ENCODE measurements around the gene HCN1.

HCN1 gene

GRCh38 chr5:45414620-45415573 is 281.3 kb downstream of the HCN1 start:
- Histone ChIP-seq H3K4me1 (ENCODE audit: insufficient read depth, low read length) (no peaks in the 10 kb centered on the region), H3K36me3 (ENCODE audit: insufficient read depth, low read depth, low read length) (no peaks in the 10 kb centered on the region), H3K9me3 (ENCODE audit: insufficient read depth, low read depth, low read length) (no peaks in the 10 kb centered on the region), H3K27me3 (ENCODE audit: insufficient read depth, low read length) (no peaks in the 10 kb centered on the region), H3K9ac (ENCODE audit: low read depth, low read length) (no peak overlapping the region), H3K4me3 (ENCODE audit: low read length) (no peak overlapping the region), H3K27ac (ENCODE audit: low read length) (no peak overlapping the region)

- Histone ChIP-seq H3K9ac (ENCODE audit: low read depth, low read length) (no peak overlapping the region), H3K27ac (ENCODE audit: low read length) (no peak overlapping the region), H3K36me3 (ENCODE audit: insufficient read depth, low read depth, low read length) (no peaks in the 10 kb centered on the region)
These were observed 284.1 kb downstream of the HCN1 start for GRCh38 chr5:45411971-45412612.

GRCh38 chr5:45410304-45410995 is 285.7 kb downstream of the HCN1 start:
- no peaks in the 10 kb centered on the region for H3K36me3 ChIP-seq (ENCODE audit: insufficient read depth, low read depth, low read length)
- no peak overlapping the region for H3K27ac ChIP-seq (ENCODE audit: low read length)
- H3K4me3 ChIP-seq (ENCODE audit: low read length): no peak overlapping the region
- no peak overlapping the region for H3K9ac ChIP-seq (ENCODE audit: low read depth, low read length)
- no peaks in the 10 kb centered on the region for H3K27me3 ChIP-seq (ENCODE audit: insufficient read depth, low read length)
- no peaks in the 10 kb centered on the region for H3K9me3 ChIP-seq (ENCODE audit: insufficient read depth, low read depth, low read length)
- H3K4me1 ChIP-seq (ENCODE audit: insufficient read depth, low read length): no peaks in the 10 kb centered on the region

More at GRCh38 chr5:45411971-45412612, 284.1 kb downstream of the HCN1 start:
- H3K9me3 ChIP-seq (ENCODE audit: insufficient read depth, low read depth, low read length): no peaks in the 10 kb centered on the region
- H3K4me1 ChIP-seq (ENCODE audit: insufficient read depth, low read length): no peaks in the 10 kb centered on the region
- H3K27me3 ChIP-seq (ENCODE audit: insufficient read depth, low read length): no peaks in the 10 kb centered on the region
- H3K4me3 ChIP-seq (ENCODE audit: low read length): no peak overlapping the region

GRCh38 chr5:45408067-45408466 is 288.1 kb downstream of the HCN1 start:
- H3K4me3 ChIP-seq (ENCODE audit: low read length): no peak overlapping the region
- H3K4me1 ChIP-seq (ENCODE audit: insufficient read depth, low read length): peaks cover under 1% of the 10 kb centered on the region; the same call in 1 of the 2 replicates
- no peaks in the 10 kb centered on the region for H3K36me3 ChIP-seq (ENCODE audit: insufficient read depth, low read depth, low read length)
- no peak overlapping the region for H3K9ac ChIP-seq (ENCODE audit: low read depth, low read length)
- no peak overlapping the region for H3K27ac ChIP-seq (ENCODE audit: low read length)
- H3K9me3 ChIP-seq (ENCODE audit: insufficient read depth, low read depth, low read length): no peaks in the 10 kb centered on the region
- no peaks in the 10 kb centered on the region for H3K27me3 ChIP-seq (ENCODE audit: insufficient read depth, low read length)

GRCh38 chr5:45402804-45403455 is 293.2 kb downstream of the HCN1 start:
- no peak overlapping the region for H3K4me3 ChIP-seq (ENCODE audit: low read length)
- no peaks in the 10 kb centered on the region for H3K36me3 ChIP-seq (ENCODE audit: insufficient read depth, low read depth, low read length)
- H3K27ac ChIP-seq (ENCODE audit: low read length): no peak overlapping the region
- H3K4me1 ChIP-seq (ENCODE audit: insufficient read depth, low read length): peaks cover 3% of the 10 kb centered on the region; the same call in 1 of the 2 replicates
- H3K9ac ChIP-seq (ENCODE audit: low read depth, low read length): no peak overlapping the region
- no peaks in the 10 kb centered on the region for H3K9me3 ChIP-seq (ENCODE audit: insufficient read depth, low read depth, low read length)
- H3K27me3 ChIP-seq (ENCODE audit: insufficient read depth, low read length): no peaks in the 10 kb centered on the region

- no peaks in the 10 kb centered on the region for H3K36me3 ChIP-seq (ENCODE audit: insufficient read depth, low read depth, low read length)
- no peak overlapping the region for H3K4me3 ChIP-seq (ENCODE audit: low read length)
- no peak overlapping the region for H3K27ac ChIP-seq (ENCODE audit: low read length)
- peaks cover 3% of the 10 kb centered on the region; the same call in 1 of the 2 replicates for H3K4me1 ChIP-seq (ENCODE audit: insufficient read depth, low read length)
- H3K9me3 ChIP-seq (ENCODE audit: insufficient read depth, low read depth, low read length): no peaks in the 10 kb centered on the region
- H3K27me3 ChIP-seq (ENCODE audit: insufficient read depth, low read length): no peaks in the 10 kb centered on the region
- no peak overlapping the region for H3K9ac ChIP-seq (ENCODE audit: low read depth, low read length)
These were observed 297.1 kb downstream of the HCN1 start for GRCh38 chr5:45399041-45399440.

GRCh38 chr5:45385321-45386058 is 310.7 kb downstream of the HCN1 start:
- H3K9me3 ChIP-seq (ENCODE audit: insufficient read depth, low read depth, low read length): no peaks in the 10 kb centered on the region
- H3K27ac ChIP-seq (ENCODE audit: low read length): no peak overlapping the region
- H3K27me3 ChIP-seq (ENCODE audit: insufficient read depth, low read length): no peaks in the 10 kb centered on the region
- H3K9ac ChIP-seq (ENCODE audit: low read depth, low read length): no peak overlapping the region
- no peaks in the 10 kb centered on the region for H3K4me1 ChIP-seq (ENCODE audit: insufficient read depth, low read length)
- no peaks in the 10 kb centered on the region for H3K36me3 ChIP-seq (ENCODE audit: insufficient read depth, low read depth, low read length)
- no peak overlapping the region for H3K4me3 ChIP-seq (ENCODE audit: low read length)

- H3K27me3 ChIP-seq (ENCODE audit: insufficient read depth, low read length): no peaks in the 10 kb centered on the region
- no peaks in the 10 kb centered on the region for H3K36me3 ChIP-seq (ENCODE audit: insufficient read depth, low read depth, low read length)
- no peaks in the 10 kb centered on the region for H3K9me3 ChIP-seq (ENCODE audit: insufficient read depth, low read depth, low read length)
- no peak overlapping the region for H3K9ac ChIP-seq (ENCODE audit: low read depth, low read length)
- no peak overlapping the region for H3K27ac ChIP-seq (ENCODE audit: low read length)
- H3K4me1 ChIP-seq (ENCODE audit: insufficient read depth, low read length): no peaks in the 10 kb centered on the region
- H3K4me3 ChIP-seq (ENCODE audit: low read length): no peak overlapping the region
These were observed 312.2 kb downstream of the HCN1 start for GRCh38 chr5:45383985-45384384.

GRCh38 chr5:45382583-45382982 is 313.6 kb downstream of the HCN1 start:
- Histone ChIP-seq H3K4me1 (ENCODE audit: insufficient read depth, low read length) (no peaks in the 10 kb centered on the region), H3K36me3 (ENCODE audit: insufficient read depth, low read depth, low read length) (no peaks in the 10 kb centered on the region), H3K27me3 (ENCODE audit: insufficient read depth, low read length) (no peaks in the 10 kb centered on the region), H3K9ac (ENCODE audit: low read depth, low read length) (no peak overlapping the region), H3K4me3 (ENCODE audit: low read length) (no peak overlapping the region), H3K9me3 (ENCODE audit: insufficient read depth, low read depth, low read length) (no peaks in the 10 kb centered on the region), H3K27ac (ENCODE audit: low read length) (no peak overlapping the region)

GRCh38 chr5:45376417-45376816 is 319.8 kb downstream of the HCN1 start:
- Histone ChIP-seq H3K27ac (ENCODE audit: low read length) (no peak overlapping the region), H3K9ac (ENCODE audit: low read depth, low read length) (no peak overlapping the region), H3K27me3 (ENCODE audit: insufficient read depth, low read length) (no peaks in the 10 kb centered on the region), H3K4me1 (ENCODE audit: insufficient read depth, low read length) (no peaks in the 10 kb centered on the region), H3K4me3 (ENCODE audit: low read length) (no peak overlapping the region), H3K9me3 (ENCODE audit: insufficient read depth, low read depth, low read length) (no peaks in the 10 kb centered on the region), H3K36me3 (ENCODE audit: insufficient read depth, low read depth, low read length) (no peaks in the 10 kb centered on the region)

- no peaks in the 10 kb centered on the region for H3K36me3 ChIP-seq (ENCODE audit: insufficient read depth, low read depth, low read length)
- H3K27me3 ChIP-seq (ENCODE audit: insufficient read depth, low read length): no peaks in the 10 kb centered on the region
- H3K9ac ChIP-seq (ENCODE audit: low read depth, low read length): no peak overlapping the region
- H3K4me3 ChIP-seq (ENCODE audit: low read length): no peak overlapping the region
- H3K9me3 ChIP-seq (ENCODE audit: insufficient read depth, low read depth, low read length): no peaks in the 10 kb centered on the region
- no peak overlapping the region for H3K27ac ChIP-seq (ENCODE audit: low read length)
- no peaks in the 10 kb centered on the region for H3K4me1 ChIP-seq (ENCODE audit: insufficient read depth, low read length)
These were observed 323.6 kb downstream of the HCN1 start for GRCh38 chr5:45372629-45373028.

Data from iPS-20b (cell line).